Chondrocyte (in vitro differentiated cells): Measurements from ENCODE around the gene AFG1L. TPM values are rescaled to one million over a fixed set of nuclear protein-coding genes. Genes with fewer than 3 reads are reported as not detected.

Experiments
- DNase-seq: peaks from one replicate; pipeline ENCODE4 v3.0.0; 2021; ENCODE audit warnings: mixed read lengths, low spot score
- H3K27ac Mint-ChIP-seq: one replicate; pipeline ENCODE4 v1.8.0; 2021; ENCODE audit warnings: mild to moderate bottlenecking, moderate library complexity, mixed read lengths; ENCODE audit not compliant: unreplicated experiment
- H3K27me3 Mint-ChIP-seq: 2 replicates; pipeline ENCODE4 v1.8.0; 2021; ENCODE audit warnings: low read depth, mixed read lengths
- H3K36me3 Mint-ChIP-seq: 2 replicates; pipeline ENCODE4 v1.8.0; 2021; ENCODE audit warnings: low read depth, mixed read lengths
- H3K4me1 Mint-ChIP-seq: 2 replicates; pipeline ENCODE4 v1.8.0; 2021; ENCODE audit warnings: low read depth, mild to moderate bottlenecking, mixed read lengths
- H3K4me3 Mint-ChIP-seq: one replicate; pipeline ENCODE4 v1.8.0; 2021; ENCODE audit warnings: mild to moderate bottlenecking, moderate library complexity, mixed read lengths; ENCODE audit not compliant: unreplicated experiment
- H3K9me3 Mint-ChIP-seq: 2 replicates; pipeline ENCODE4 v1.8.0; 2021; ENCODE audit warnings: low read depth, mixed read lengths
- total RNA-seq: library from RNA; stranded (reverse); gene quantifications from 3 replicates; pipeline ENCODE4 v1.2.1, GENCODE V29; 2021
- TF ChIP-seq, protein P1 (sequence below): fragments of 200-600 bp; sonication (generic); IDR thresholded peaks from 2 replicates; pipeline ENCODE4 v1.5.0; 2021; ENCODE audit warnings: antibody characterized with exemption, mild to moderate bottlenecking, moderate library complexity

Gene AFG1L
- total RNA-seq, 1 donor from 2014 or later = 5.9 TPM

DNA sequence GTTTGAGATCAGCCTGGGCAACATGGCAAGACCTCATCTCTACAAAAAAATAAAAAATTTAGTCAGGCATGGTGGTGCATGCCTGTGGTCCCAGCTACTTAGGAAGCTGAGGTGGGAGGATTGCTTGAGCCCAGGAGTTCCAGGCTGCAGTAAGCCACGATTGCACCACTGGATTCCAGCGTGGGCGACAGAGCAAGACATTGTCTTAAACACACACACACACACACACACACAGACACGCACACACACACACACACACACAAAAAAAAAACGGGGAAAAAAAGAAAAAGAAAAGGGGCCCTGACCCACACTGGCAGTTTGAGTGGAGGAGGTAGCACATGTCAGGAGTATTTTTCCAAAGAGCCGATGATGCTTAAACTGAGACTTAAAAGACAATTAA is 122.2 kb downstream of the AFG1L start:
- TF ChIP-seq, protein P1, sequence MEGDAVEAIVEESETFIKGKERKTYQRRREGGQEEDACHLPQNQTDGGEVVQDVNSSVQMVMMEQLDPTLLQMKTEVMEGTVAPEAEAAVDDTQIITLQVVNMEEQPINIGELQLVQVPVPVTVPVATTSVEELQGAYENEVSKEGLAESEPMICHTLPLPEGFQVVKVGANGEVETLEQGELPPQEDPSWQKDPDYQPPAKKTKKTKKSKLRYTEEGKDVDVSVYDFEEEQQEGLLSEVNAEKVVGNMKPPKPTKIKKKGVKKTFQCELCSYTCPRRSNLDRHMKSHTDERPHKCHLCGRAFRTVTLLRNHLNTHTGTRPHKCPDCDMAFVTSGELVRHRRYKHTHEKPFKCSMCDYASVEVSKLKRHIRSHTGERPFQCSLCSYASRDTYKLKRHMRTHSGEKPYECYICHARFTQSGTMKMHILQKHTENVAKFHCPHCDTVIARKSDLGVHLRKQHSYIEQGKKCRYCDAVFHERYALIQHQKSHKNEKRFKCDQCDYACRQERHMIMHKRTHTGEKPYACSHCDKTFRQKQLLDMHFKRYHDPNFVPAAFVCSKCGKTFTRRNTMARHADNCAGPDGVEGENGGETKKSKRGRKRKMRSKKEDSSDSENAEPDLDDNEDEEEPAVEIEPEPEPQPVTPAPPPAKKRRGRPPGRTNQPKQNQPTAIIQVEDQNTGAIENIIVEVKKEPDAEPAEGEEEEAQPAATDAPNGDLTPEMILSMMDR = no peak
- Mint-ChIP-seq H3K4me1 (no peaks in the 10 kb centered on the region), H3K4me3 (no peak overlapping the region), H3K36me3 (peaks cover 12% of the 10 kb centered on the region), H3K27me3 (no peaks in the 10 kb centered on the region), H3K27ac (no peak overlapping the region), H3K9me3 (peaks cover 35% of the 10 kb centered on the region)
- DNase-seq = no peak

DNA sequence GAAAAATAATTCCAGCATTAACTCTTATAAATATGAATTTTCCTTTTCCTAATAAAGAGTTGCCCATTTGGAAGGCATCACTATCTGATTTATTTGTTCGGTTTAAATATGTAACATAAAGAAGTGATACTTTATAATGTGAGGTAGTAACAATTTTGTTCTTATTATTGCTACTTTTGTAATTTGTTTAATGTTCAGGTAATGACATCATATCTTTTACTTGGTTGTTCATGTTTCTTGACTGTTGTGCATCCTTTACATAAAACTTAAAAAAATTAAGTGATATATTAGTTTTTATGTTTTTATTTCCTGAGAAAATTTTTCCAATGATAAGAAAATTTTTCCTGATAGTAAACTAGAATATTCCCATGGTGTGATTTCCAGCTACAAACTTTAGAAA is 124.6 kb downstream of the AFG1L start:
- no peak for DNase-seq
- Mint-ChIP-seq H3K4me1 (no peaks in the 10 kb centered on the region), H3K36me3 (peaks cover 4% of the 10 kb centered on the region), H3K4me3 (no peak overlapping the region), H3K27ac (no peak overlapping the region), H3K9me3 (peaks cover 14% of the 10 kb centered on the region), H3K27me3 (no peaks in the 10 kb centered on the region)
- TF ChIP-seq, protein P1 = no peak

DNA sequence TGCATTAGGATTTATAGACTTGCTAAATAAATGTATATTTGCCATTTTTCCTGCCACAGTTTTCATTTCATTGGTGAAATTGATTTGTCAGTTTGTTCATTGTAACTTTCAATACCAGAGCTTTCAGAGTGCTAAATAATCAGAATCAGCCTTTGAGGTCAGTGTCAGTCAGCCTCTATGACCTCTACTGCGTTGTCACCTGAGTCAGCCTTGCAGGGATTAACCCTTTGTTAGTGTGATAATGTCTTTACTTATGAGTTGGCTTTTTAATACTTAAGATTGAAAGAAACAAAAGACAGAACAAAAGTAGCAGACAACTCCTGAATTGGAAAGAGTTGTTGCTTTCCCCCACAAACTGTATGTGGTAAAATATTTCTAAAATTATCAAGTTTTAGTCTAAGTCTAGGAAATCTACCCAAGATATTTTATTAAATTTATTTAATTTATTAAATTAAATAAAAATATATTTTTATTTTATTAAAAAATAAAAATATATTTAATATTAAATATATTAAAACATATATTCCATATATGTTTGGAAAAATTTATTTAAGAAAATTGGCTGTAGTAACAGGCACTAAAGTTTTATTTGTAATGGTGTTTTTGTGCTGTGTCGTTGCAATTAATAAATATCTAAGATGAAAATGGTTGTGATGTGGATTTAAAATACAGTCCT is 125.2 kb downstream of the AFG1L start:
- Mint-ChIP-seq H3K27me3 (no peaks in the 10 kb centered on the region), H3K4me1 (no peaks in the 10 kb centered on the region), H3K9me3 (peaks cover 8% of the 10 kb centered on the region), H3K27ac (no peak overlapping the region), H3K36me3 (peaks cover 2% of the 10 kb centered on the region), H3K4me3 (no peak overlapping the region)
- TF ChIP-seq, protein P1 = no peak
- no peak for DNase-seq

DNA sequence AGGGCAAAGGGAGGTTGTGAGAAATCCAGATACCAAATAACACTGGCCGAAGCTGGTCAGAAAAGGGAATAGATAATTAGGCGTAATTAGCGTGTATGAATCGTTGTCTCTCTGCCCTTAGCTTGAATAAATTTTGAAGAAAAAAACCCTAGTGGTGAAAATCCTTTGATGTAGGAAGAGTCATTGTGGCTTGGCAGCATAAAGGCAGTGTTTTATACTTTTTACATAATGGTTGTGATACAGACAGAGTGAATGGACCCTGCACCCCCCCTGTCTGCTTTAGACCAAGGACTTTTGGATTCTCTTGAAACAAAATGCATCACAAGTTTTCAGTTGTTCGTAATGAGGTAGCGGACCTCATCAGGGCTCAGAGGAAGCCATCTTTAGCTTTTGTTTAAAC is 126.5 kb downstream of the AFG1L start:
- Mint-ChIP-seq H3K27ac (no peak overlapping the region), H3K9me3 (no peaks in the 10 kb centered on the region), H3K27me3 (no peaks in the 10 kb centered on the region), H3K4me3 (no peak overlapping the region), H3K4me1 (no peaks in the 10 kb centered on the region), H3K36me3 (no peaks in the 10 kb centered on the region)
- TF ChIP-seq, protein P1 = no peak
- no peak for DNase-seq

DNA sequence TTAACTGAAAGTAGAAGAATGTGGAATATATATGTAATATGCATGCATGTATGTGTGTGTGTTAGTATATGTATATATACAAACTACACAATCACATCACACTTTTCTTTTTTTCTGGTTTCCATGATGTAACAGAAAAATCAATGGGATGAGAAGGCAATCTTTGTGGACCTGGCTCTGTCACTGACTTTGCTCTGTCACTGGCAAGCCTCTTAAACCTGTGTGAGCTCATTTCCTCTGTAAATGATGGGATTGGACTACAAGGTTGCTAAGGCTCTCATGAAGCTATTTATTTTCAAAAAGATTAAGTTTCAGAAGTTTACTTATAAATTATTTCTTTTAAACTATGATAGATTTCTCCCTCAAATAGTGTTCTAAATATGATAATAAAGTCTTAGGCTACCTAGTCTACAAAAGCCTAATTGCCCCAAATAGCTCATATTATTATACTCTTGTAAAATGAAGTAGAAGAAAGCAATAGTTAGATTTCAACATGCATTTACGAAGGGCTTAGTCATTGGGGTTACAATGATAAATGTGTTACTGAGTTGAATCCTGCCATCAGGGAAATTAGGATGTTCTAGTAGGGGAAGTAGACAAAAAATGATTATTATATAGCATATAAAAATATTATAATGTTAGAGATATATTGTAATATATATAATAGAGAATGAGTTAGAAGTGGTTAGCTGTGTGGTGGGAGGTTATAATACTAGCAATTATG is 129.3 kb downstream of the AFG1L start:
- TF ChIP-seq, protein P1 = no peak
- no peaks in the 10 kb centered on the region for H3K36me3 Mint-ChIP-seq
- H3K27me3 Mint-ChIP-seq = no peaks in the 10 kb centered on the region
- H3K9me3 Mint-ChIP-seq = peaks cover 5% of the 10 kb centered on the region
- DNase-seq = no peak
- no peak overlapping the region for H3K27ac Mint-ChIP-seq
- H3K4me1 Mint-ChIP-seq = no peaks in the 10 kb centered on the region
- no peak overlapping the region for H3K4me3 Mint-ChIP-seq
